KBM-7 (cell line): Measurements from ENCODE around the gene IPO11.
"Not testable (repeated sequence)": the region's sequence is repeated elsewhere in the genome, so short reads cannot be mapped to it uniquely, and the experiment has no call there.

Experiments used
- DNase-seq: peaks from one replicate; pipeline ENCODE4 v3.0.0-alpha.2; 2015
- in situ Hi-C: fragments of 300-500 bp; cut with MboI; formaldehyde crosslinking; loops from 2 replicates; pipeline ENCODE4 v1.14.3; 2020; ENCODE audit warnings: low sequenced_read_pairs, low pct_unique_long_range_greater_than_20kb, mixed read lengths

Gene IPO11

DNA sequence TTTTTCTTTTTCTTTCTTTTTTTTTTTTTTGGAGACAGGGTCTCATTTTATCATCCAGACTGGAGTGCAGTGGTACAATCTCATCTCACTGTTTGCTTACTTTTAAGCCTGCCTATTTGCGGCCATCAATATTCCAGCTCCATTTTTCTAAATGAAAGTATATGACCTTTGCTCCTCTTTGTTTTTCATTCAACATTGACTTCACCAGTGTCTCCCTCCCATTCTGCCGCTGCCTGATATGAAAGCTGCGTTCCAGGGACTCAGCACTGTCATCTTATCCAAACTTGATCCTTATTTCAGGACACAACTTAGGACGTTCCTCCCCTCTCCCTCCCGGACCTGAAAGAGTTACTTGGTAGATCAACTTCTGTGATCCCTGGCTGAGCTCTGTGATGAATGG, 239.7 kb downstream of the IPO11 start:
- in situ Hi-C loops = no loop called here
- DNase-seq = no peak

DNA sequence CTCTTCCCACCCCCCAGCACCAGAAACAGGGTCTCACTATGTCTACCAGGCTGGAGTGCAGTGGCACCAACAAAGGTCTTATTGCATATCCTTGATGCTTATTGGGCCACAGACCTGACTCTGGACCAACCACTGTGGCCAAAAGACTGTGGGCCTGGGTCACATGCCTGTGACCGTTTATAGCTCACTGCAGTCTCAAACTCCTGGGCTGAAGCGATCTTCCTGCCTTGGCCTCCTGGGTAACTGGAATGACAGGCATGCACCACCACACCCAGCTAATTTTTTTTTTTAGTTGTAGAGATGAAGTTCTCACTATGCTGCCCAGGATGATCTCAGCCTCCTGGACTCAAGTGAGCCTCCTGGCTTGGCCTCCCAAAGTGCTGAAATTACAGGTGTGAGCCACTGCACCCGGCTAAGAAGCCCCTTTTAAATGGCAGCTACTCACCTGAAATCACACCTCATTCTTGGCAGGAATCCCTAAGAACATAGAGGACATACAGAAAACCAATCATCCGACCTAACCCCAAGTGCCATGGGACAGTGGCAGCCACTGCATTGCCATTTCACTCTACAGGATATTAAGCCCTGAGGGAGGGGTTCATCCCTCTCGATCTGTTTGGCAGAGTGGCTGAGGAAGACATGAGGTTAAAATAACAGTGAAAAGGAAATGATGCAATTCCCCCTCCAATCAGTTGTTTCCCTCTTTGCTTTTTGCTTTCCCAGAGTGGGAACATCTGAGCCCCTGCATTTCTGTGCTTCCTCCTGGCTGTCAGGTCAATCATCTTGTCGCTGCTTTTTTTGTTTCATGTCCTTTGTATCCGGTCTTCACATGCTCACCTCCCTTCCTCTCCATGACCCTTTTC, 240.7 kb downstream of the IPO11 start:
- in situ Hi-C loops = no loop called here
- peak; percentile 83 for DNase-seq

DNA sequence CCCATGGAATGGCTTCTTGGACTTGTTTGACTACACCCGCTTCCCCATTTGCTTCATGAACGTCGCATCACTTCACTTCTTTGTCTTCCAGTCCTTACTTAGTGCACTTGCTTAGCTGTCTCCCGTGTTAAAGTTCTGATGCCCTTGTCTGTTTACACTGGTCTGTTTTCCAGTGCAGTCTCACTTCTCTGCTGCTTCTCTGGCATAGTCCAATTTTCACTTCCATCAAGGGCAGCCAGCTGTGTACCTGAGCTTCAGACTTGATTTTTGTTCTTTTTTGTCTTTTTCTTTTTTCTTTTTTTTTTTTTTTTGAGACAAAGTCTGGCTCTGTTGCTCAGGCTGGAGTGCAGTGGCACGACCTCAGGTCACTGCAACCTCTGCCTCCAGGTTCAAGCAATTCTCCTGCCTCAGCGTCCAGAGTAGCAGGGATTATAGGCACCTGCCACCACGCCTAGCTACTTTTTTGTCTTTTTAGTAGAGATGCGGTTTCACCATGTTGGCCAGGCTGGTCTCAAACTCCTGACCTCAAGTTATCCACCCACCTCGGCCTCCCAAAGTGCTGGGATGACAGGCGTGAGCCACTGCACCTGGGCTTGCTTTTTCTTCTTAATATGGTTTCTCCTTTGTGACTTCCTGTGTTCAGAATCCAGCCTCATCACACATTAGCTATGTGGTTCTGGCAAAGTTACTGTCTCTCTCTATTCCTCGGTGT, 241.5 kb downstream of the IPO11 start:
- DNase-seq = no peak
- in situ Hi-C loops = no loop called here

DNA sequence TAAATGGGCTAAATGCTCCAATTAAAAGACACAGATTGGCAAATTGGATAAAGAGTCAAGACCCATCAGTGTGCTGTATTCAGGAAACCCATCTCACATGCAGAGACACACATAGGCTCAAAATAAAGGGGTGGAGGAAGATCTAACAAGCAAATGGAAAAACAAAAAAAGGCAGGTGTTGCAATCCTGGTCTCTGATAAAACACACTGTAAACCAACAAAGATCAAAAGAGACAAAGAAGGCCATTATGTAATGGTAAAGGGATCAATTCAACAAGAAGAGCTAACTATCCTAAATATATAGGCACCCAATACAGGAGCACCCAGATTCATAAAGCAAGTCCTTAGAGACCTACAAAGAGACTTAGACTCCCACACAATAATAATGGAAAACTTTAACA, 245.2 kb downstream of the IPO11 start:
- in situ Hi-C loops, DNase-seq: not testable (repeated sequence)

DNA sequence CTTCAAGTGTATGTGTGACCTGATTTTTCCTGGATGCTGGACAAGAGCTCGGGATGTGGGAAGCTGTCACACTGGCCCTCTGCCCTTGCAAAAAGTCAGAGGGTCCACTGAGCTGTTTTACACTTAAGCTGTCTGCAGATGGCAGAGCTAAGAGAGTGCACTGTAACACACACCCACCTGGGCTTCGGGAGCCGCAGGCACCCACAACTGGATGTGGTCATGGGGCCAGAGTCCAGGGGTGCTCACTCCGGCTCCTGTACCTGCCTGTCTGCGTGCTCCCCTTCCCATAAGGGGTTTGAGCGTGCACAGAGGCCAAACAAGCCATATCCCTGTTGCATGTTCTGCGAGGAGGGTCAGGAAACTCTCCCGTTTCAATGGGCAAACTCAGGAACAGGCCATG, 248.6 kb downstream of the IPO11 start:
- DNase-seq = no peak

DNA sequence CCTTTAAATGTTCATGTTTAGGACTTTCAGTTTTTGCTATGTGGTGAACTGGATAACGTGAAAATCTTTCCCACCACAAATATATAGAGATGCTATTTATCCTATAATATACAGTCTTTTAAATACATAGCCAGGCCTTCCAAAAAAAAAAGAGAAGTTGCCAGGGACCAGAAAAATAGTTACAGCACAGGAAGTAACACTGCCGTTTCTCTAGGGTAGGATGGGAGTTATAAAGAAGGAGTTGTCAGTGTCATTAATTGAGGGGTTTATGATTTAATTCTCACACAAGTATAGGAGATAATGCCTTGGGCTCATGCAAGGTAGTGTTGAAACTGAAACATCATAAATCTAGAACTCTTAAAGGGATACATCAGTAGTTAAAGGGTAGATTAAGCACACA, 250.0 kb downstream of the IPO11 start:
- in situ Hi-C loops = no loop called here

More for the DNA sequence above, 248.6 kb downstream of the IPO11 start:
- in situ Hi-C loops = no loop called here

DNA sequence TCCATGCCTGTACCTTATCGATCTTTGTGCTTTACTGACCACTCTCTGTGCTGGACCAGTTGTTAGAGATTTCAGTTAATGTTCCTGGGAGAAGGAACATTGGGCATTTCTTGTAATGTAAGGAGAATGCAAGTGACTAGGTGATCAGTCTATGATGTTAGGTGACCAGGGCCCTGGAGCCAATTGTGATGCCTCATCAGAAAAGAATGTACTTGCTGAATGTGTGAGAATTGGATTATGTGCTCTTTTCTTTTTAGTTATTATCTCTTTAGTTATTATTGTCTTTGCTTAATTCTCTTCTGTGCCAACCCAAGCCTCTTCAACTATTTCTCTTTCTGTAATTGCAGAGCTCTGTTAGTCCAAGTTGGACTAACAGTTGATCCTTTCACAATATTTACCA, 258.9 kb downstream of the IPO11 start:
- DNase-seq = no peak
- in situ Hi-C loops = no loop called here

More for the DNA sequence above, 250.0 kb downstream of the IPO11 start:
- peak; percentile 44 for DNase-seq

DNA sequence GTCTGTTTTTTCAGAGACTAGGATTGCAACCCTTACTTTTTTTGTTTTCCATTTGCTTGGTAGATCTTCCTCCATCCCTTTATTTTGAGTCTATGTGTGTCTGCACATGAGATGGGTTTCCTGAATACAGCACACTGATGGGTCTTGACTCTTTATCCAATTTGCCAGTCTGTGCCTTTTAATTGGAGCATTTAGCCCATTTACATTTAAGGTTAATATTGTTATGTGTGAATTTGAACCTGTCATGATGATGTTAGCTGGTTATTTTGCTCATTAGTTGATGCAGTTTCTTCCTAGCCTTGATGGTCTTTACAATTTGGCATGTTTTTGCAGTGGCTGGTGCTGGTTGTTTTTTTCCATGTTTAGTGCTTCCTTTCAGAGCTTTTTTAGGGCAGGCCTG, 264.0 kb downstream of the IPO11 start:
- in situ Hi-C loops, DNase-seq: not testable (repeated sequence)
